ENCODE results near the gene ARHGAP27.
"Not testable (repeated sequence)": the region's sequence is repeated elsewhere in the genome, so short reads cannot be mapped to it uniquely, and the experiment has no call there.

Gene ARHGAP27

GRCh38 chr17:45357364-45357997 lies 75.2 kb downstream of the ARHGAP27 start:
- Mint-ChIP-seq H3K4me1 (ENCODE audit: low read depth) (peaks cover 20% of the 10 kb centered on the region), H3K4me3 (no peak overlapping the region), H3K9me3 (ENCODE audit: low read depth) (no peaks in the 10 kb centered on the region), H3K36me3 (peaks cover 2% of the 10 kb centered on the region), H3K27ac (peak overlapping the region; percentile 11), H3K27me3 (peaks cover 7% of the 10 kb centered on the region)

DNA sequence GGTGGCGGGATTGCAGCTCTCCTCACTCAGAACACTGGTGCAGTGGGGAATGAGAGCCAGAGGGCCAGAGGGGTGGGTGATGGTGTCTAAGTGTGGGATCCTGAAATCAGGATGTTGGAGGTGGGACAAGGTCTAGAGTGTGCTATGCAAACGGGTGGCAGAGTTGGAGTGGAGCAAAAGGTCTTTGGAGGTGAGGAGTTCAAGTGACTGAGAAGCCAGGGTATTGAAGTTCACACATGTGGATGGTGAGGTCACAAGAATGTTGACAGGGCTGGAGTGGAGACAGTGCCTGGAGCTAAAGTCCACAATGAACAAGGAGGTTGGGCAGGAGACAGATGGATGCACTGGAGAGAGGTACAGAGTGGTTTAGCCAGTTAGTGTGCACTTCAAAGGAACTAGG lies 77.6 kb downstream of the ARHGAP27 start:
- Mint-ChIP-seq H3K4me3 (no peak overlapping the region), H3K27ac (no peak overlapping the region), H3K9me3 (ENCODE audit: low read depth) (peaks cover 10% of the 10 kb centered on the region), H3K4me1 (ENCODE audit: low read depth) (peaks cover 27% of the 10 kb centered on the region), H3K36me3 (peaks cover 5% of the 10 kb centered on the region), H3K27me3 (no peaks in the 10 kb centered on the region)

GRCh38 chr17:45353043-45353442 lies 79.6 kb downstream of the ARHGAP27 start:
- Mint-ChIP-seq H3K27me3 (no peaks in the 10 kb centered on the region), H3K4me1 (ENCODE audit: low read depth) (peaks cover 25% of the 10 kb centered on the region), H3K9me3 (ENCODE audit: low read depth) (peaks cover 10% of the 10 kb centered on the region), H3K27ac (peak overlapping the region; percentile 11), H3K36me3 (peaks cover 5% of the 10 kb centered on the region), H3K4me3 (no peak overlapping the region)

DNA sequence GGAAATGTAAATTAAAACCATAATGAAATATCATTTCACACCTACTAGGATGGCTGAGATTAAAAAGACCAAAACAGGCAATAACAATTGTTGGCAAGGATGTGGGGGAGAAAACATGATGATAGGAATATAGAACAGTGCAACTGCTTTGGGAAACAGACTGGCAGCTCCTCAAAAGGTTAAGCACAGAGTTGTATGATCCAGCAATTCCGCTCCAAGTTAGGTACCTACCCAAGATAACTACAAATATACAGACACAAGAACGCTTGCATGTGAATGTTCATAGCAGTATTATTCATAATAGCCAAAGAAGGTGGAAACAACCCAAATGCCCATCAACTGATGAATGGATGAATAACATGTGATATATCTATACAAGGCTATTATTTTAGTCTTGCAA lies 80.8 kb downstream of the ARHGAP27 start:
- peaks cover 10% of the 10 kb centered on the region for H3K9me3 Mint-ChIP-seq (ENCODE audit: low read depth)
- H3K27me3 Mint-ChIP-seq, result no peaks in the 10 kb centered on the region
- H3K27ac Mint-ChIP-seq, result no peak overlapping the region
- H3K4me1 Mint-ChIP-seq (ENCODE audit: low read depth), result peaks cover 17% of the 10 kb centered on the region
- no peak overlapping the region for H3K4me3 Mint-ChIP-seq
- peaks cover 5% of the 10 kb centered on the region for H3K36me3 Mint-ChIP-seq

GRCh38 chr17:45347444-45347843 lies 85.2 kb downstream of the ARHGAP27 start:
- Mint-ChIP-seq H3K27ac (no peak overlapping the region), H3K4me1 (ENCODE audit: low read depth) (peaks cover 12% of the 10 kb centered on the region), H3K9me3 (ENCODE audit: low read depth) (peaks cover 10% of the 10 kb centered on the region), H3K27me3 (no peaks in the 10 kb centered on the region), H3K36me3 (peaks cover 5% of the 10 kb centered on the region), H3K4me3 (no peak overlapping the region)

DNA sequence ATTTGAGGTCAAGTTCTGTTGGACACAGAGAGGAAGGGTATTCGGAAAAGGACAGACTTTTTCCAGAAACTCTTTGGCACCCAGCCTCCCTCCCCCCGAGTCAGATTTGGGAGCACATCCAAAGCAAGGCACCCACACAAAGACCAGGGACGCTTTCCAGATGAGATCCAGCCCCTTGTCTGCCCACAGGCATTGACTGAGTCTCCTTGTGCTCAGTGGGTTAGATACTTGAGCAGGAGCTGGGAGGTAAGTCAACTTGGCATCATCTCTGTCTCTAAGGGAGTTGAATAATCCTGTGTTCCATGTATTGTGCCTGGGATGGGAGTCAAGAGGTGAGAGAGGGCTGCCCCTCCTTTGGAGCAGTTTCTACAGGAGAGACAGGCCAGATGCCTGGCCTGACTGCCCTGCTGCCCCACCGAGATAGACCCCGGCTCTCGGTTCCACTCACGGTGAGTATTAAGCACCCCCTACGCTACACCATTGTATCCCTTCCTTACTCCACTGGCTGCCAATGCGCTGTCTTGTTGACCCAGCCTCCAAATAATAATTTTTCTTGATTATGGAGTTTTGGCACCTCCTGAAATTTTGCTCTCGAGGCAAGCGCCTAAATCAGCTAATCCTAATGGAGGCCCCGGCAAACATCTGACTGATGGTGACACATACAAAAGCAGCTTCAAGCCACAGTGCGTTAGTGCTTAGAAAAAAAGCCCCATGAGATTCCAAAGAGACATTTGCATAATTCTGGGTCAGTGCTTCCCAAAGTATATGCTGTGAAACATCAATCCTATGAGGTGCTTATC lies 86.3 kb downstream of the ARHGAP27 start:
- Mint-ChIP-seq H3K4me3 (no peak overlapping the region), H3K9me3 (ENCODE audit: low read depth) (peaks cover 6% of the 10 kb centered on the region), H3K27me3 (no peaks in the 10 kb centered on the region), H3K27ac (no peak overlapping the region), H3K4me1 (ENCODE audit: low read depth) (peaks cover 5% of the 10 kb centered on the region), H3K36me3 (peaks cover 4% of the 10 kb centered on the region)

GRCh38 chr17:45345554-45346215 lies 87.0 kb downstream of the ARHGAP27 start:
- no peak overlapping the region for H3K4me3 Mint-ChIP-seq
- no peak overlapping the region for H3K27ac Mint-ChIP-seq
- H3K27me3 Mint-ChIP-seq, result no peaks in the 10 kb centered on the region
- H3K9me3 Mint-ChIP-seq (ENCODE audit: low read depth), result no peaks in the 10 kb centered on the region
- peaks cover 5% of the 10 kb centered on the region for H3K4me1 Mint-ChIP-seq (ENCODE audit: low read depth)
- no peaks in the 10 kb centered on the region for H3K36me3 Mint-ChIP-seq

DNA sequence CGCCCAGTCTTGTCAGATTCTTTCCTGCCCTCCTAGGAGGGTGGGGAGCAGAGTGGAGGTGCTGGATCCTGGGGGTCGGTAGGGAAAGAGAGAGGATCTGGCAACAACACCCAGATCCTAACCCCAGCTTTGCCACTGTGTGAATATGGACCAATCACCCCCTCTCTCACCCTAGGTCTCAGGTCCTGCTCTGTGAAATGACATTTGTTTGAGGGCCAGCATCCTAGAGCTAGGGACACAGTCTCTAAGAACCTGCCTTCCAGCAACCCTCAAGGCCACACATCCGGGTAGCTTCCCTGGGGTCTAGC lies 87.5 kb downstream of the ARHGAP27 start:
- Mint-ChIP-seq H3K4me3 (no peak overlapping the region), H3K27ac (no peak overlapping the region), H3K4me1 (ENCODE audit: low read depth) (peaks cover 5% of the 10 kb centered on the region), H3K9me3 (ENCODE audit: low read depth) (no peaks in the 10 kb centered on the region), H3K27me3 (no peaks in the 10 kb centered on the region), H3K36me3 (no peaks in the 10 kb centered on the region)

DNA sequence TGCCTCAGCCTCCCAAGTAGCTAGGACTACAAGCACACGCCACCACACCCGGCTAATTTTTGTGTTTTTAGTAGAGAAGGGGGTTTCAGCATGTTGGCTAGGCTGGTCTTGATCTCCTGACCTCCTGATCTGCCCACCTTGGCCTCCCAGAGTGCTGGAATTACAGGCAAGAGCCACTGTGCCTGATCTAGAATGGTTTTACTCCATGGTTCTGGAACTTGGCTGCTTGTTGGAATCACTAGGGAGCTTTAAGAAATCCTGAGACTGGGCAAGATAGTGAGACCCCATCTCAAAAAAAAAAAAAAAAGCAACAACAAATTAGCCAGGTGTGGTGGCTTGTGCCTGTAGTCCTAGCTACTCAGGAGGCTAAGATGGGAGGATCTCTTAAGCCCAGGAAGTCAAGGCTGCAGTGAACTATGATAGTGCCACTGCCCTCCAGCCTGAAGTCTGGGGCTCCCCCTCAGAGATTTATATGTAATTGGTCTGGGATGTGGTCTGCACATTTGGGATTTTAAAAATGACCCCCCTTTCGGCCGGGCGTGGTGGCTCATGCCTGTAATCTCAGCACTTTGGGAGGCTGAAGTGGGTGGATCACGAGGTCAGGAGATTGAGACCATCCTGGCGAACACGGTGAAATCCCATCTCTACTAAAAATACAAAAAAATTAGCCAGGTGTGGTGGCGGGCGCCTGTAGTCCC lies 88.6 kb downstream of the ARHGAP27 start:
- H3K27ac Mint-ChIP-seq; H3K9me3 Mint-ChIP-seq (ENCODE audit: low read depth); H3K36me3 Mint-ChIP-seq; H3K27me3 Mint-ChIP-seq; H3K4me1 Mint-ChIP-seq (ENCODE audit: low read depth); H3K4me3 Mint-ChIP-seq: not testable (repeated sequence)

All from activated naive CD8-positive, alpha-beta T cell (primary cell).